IPS DF 19.7 (cell line): ENCODE measurements around the gene FLNA.

ENCODE experiments used
- DNase-seq: peaks from one replicate; pipeline ENCODE4 v3.0.0-alpha.2; 2013; ENCODE audit warnings: low read depth, low spot score

Gene FLNA

GRCh38 chrX:154375156-154375504 lies 696 bp upstream of the FLNA start:
- no peak for DNase-seq

- DNase-seq: no peak
Observed at GRCh38 chrX:154373340-154374306, 811 bp downstream of the FLNA start.

GRCh38 chrX:154372612-154373022 lies 1.8 kb downstream of the FLNA start:
- no peak for DNase-seq

- DNase-seq: no peak
Observed at GRCh38 chrX:154371789-154372300, 2.6 kb downstream of the FLNA start.

- no peak for DNase-seq
Observed at GRCh38 chrX:154371017-154371788, 3.2 kb downstream of the FLNA start.

GRCh38 chrX:154370300-154371016 lies 4.0 kb downstream of the FLNA start:
- DNase-seq: no peak

GRCh38 chrX:154369449-154370299 lies 4.8 kb downstream of the FLNA start:
- DNase-seq: peak; percentile 67

- no peak for DNase-seq
Observed at GRCh38 chrX:154368630-154369448, 5.6 kb downstream of the FLNA start.

GRCh38 chrX:154367474-154368308 lies 6.7 kb downstream of the FLNA start:
- DNase-seq: no peak

GRCh38 chrX:154366666-154367055 lies 7.8 kb downstream of the FLNA start:
- DNase-seq: no peak

- no peak for DNase-seq
Observed at GRCh38 chrX:154365997-154366665, 8.3 kb downstream of the FLNA start.

GRCh38 chrX:154365052-154365600 lies 9.3 kb downstream of the FLNA start:
- no peak for DNase-seq

GRCh38 chrX:154363706-154364439 lies 10.6 kb downstream of the FLNA start:
- DNase-seq: no peak

- no peak for DNase-seq
Observed at GRCh38 chrX:154362085-154362742, 12.2 kb downstream of the FLNA start.

GRCh38 chrX:154360155-154360713 lies 14.2 kb downstream of the FLNA start:
- no peak for DNase-seq

GRCh38 chrX:154359362-154360154 lies 14.9 kb downstream of the FLNA start:
- DNase-seq: no peak
